Small intestine (tissue), 7 donors: ENCODE results near the gene ACKR3. TPM values are rescaled to one million over a fixed set of nuclear protein-coding genes. Genes with fewer than 3 reads are reported as not detected.
A peak's percentile ranks its signal among the peaks of the same experiment; 100 is the strongest.

ENCODE experiments used
- DNase-seq, 2 donors: peaks; one replicate each; pipeline versions ENCODE4 v3.0.0 to v3.0.0-alpha.2; 2013
- FAIRE-seq: peaks from 2 replicates; lab custom pipeline; 2012; peaks lifted over from hg19 to GRCh38; lab: Jason Lieb, UNC
- H3K27ac ChIP-seq, 3 donors: one replicate each; pipeline ENCODE4 v1.5.1; 2013; ENCODE audit warnings: low read length in 2 of 3, mild to moderate bottlenecking in 2 of 3, control low read depth in 1 of 3, inconsistent platforms in 1 of 3, low read depth in 1 of 3, moderate library complexity in 1 of 3
- H3K27me3 ChIP-seq, 3 donors: one replicate each; pipeline ENCODE4 v1.6.1; 2013; ENCODE audit warnings: low read length in 3 of 3, inconsistent platforms in 1 of 3; ENCODE audit not compliant: control insufficient read depth in 3 of 3, insufficient read depth in 3 of 3
- H3K36me3 ChIP-seq, 3 donors: one replicate each; pipeline ENCODE4 v1.6.1; 2013; ENCODE audit warnings: low read length in 3 of 3, inconsistent platforms in 1 of 3, low read depth in 1 of 3, mild to moderate bottlenecking in 1 of 3, moderate library complexity in 1 of 3; ENCODE audit not compliant: control insufficient read depth in 3 of 3, insufficient read depth in 2 of 3
- H3K4me1 ChIP-seq, 3 donors: one replicate each; pipeline ENCODE4 v1.6.1; 2013; ENCODE audit warnings: low read length in 2 of 3, inconsistent platforms in 1 of 3, low read depth in 1 of 3, mild to moderate bottlenecking in 1 of 3, moderate library complexity in 1 of 3; ENCODE audit not compliant: control insufficient read depth in 3 of 3, insufficient read depth in 2 of 3
- H3K4me3 ChIP-seq, 3 donors: one replicate each; pipeline ENCODE4 v1.5.1; 2013; ENCODE audit warnings: low read length in 3 of 3, control low read depth in 1 of 3, inconsistent platforms in 1 of 3, low read depth in 1 of 3, mild to moderate bottlenecking in 1 of 3, moderate library complexity in 1 of 3
- H3K9me3 ChIP-seq, 2 donors: one replicate each; pipeline ENCODE4 v1.6.1; 2013; ENCODE audit warnings: low read depth in 1 of 2, low read length in 1 of 2; ENCODE audit not compliant: control insufficient read depth in 2 of 2, insufficient read depth in 1 of 2
- WGBS, 3 donors: extraction: QIAGEN DNeasy Blood & Tissue Kit; methylation state at CpG; one replicate each; pipeline ENCODE4 v1.1.7; 2013; 5-methylcytosine and 5-hydroxymethylcytosine counted together
- polyA plus RNA-seq, 4 donors: library from polyadenylated mRNA; stranded (reverse) in 3 of 4; unstranded in 1 of 4; fragments of 200-250 nt in 3 of 4; fragments of 120-200 nt in 1 of 4; gene quantifications; one replicate each; pipeline versions ENCODE4 v1.2.1 to v1.2.3, GENCODE V29; 2013
- donor health status: healthy with polysubstance abuse.
- donor health status: control.
- donor health status: control.
- donor health status: Bipolar disorder and iron deficiency.
- donor health status: healthy.

ACKR3 gene
- polyA plus RNA-seq, 4 donors, result 3.8 to 101 (median 24.3) TPM

DNA sequence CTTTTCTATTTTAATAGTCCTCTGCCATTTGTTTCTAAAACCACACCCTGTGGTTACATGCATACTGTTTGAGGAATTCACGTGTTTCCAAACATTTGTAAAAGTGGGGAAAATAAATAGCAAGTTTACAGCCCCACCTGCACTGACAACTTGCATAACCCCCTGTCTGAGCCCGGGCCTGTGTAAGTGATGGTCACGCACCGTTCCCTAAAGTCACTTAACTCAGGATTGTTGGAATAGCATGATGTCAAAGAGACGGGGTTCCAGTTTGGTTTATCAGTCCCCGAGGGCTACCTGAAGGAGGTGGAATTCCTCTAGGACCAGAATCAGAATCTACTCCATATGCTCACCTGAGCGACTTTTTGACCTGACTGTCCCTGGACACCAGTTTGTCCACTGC lies 30.5 kb downstream of the ACKR3 start:
- no peaks in the 10 kb centered on the region for H3K36me3 ChIP-seq
- FAIRE-seq (no peak), DNase-seq (no peak)
- no peaks in the 10 kb centered on the region for H3K4me1 ChIP-seq
- WGBS, 3 donors, result 79 to 84% (median 84%) methylated on average over 7 of the region's 7 CpGs
- H3K9me3 ChIP-seq, result peaks cover 0 to 5% of the 10 kb centered on the region in 2 donors
- H3K27me3 ChIP-seq, result no peaks in the 10 kb centered on the region
- H3K27ac ChIP-seq, result no peak overlapping the region
- H3K4me3 ChIP-seq, result no peak overlapping the region

DNA sequence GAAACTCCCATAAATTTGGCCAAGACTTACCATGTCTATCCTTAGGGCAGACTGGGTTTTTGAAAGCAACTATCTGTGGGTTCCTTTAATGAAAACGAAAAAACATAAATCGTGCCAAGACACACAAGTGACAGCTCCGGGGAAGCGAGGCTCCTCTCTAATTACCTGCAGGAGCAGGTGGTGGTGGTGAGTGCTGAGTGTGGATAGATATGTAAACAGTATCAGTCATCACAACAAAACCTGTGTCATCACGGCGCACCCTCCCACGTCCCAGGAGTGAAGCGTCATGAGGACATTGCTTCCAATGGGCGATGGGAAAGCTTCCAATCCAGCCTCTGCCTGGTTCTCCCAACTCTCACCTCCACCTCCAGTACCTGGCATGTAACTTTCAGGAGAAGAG lies 31.3 kb downstream of the ACKR3 start:
- no peaks in the 10 kb centered on the region for H3K27me3 ChIP-seq
- FAIRE-seq (no peak), DNase-seq (no peak)
- no peak overlapping the region for H3K27ac ChIP-seq
- WGBS, 3 donors, result 75 to 83% (median 77%) methylated on average over 9 of the region's 9 CpGs
- H3K4me1 ChIP-seq, result no peaks in the 10 kb centered on the region
- peaks cover 0 to 5% of the 10 kb centered on the region in 2 donors for H3K9me3 ChIP-seq
- H3K36me3 ChIP-seq, result no peaks in the 10 kb centered on the region
- no peak overlapping the region for H3K4me3 ChIP-seq

- Histone ChIP-seq H3K4me1 (no peaks in the 10 kb centered on the region), H3K4me3 (no peak overlapping the region), H3K27me3 (no peaks in the 10 kb centered on the region), H3K9me3 (peaks cover 0 to 5% of the 10 kb centered on the region in 2 donors), H3K36me3 (no peaks in the 10 kb centered on the region), H3K27ac (no peak overlapping the region)
- DNase-seq (peak in 1 of 2 donors; percentile 14), FAIRE-seq (no peak)
- 53 to 74% (median 53%) methylated on average over 13 of the region's 13 CpGs for WGBS, 3 donors
These were observed 31.9 kb downstream of the ACKR3 start for GRCh38 chr2:236601316-236602202.

DNA sequence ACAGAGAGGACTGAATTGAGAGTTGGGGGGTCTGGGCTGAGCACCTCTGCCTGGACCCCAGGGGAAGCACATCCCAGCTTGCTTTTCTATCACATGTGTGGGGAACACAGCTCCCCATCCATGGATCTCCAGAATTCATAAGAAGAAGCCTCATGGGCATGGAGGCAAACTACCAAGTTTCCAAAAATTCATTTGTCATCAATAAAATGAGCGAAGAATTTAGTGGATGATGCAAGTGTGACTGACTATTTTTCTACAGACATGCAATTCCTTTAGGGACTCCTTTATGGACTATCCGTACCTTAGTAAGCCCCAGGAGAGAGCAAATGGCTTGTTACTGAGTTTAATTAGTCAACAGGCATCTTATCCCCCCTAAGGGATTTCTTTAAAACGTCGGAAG lies 33.1 kb downstream of the ACKR3 start:
- DNase-seq (no peak), FAIRE-seq (no peak)
- Histone ChIP-seq H3K36me3 (no peaks in the 10 kb centered on the region), H3K27me3 (no peaks in the 10 kb centered on the region), H3K4me3 (no peak overlapping the region), H3K27ac (no peak overlapping the region), H3K4me1 (peaks cover 0 to 2% (median 0%) of the 10 kb centered on the region in 3 donors), H3K9me3 (peaks cover 0 to 5% of the 10 kb centered on the region in 2 donors)
- WGBS, 3 donors, result 82 to 93% (median 89%) methylated on average over 4 of the region's 4 CpGs

DNA sequence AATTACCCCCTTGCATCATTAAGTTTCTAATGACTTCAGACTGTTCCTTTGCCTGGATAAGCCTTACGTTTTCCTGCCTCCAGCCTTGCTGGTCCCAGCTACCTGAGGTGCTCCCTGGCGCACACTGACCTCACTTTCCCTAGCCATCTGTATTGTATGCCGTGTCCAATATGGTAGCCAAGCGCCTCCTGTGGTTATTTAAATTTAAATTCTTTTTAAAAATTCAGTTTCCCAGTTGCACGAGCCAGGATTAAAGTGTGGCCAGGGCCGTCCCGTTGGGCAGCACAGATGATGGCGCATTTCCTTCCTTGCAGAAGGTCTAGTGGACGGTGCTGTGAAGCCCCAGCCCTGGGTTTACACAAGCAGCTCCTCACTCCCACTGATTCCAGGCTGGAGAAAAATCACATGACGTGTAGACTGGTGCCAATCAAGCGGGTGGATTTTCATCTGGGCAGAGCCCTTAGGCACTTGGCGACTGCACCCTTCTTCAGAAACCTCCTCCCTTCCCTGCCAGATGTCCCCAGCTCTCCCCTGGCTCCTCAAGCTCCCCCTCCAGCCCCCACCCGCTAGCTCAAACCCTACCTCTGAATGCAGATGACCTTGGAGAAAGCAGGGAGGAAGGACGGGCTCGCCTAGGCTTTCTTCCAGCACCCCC lies 33.9 kb downstream of the ACKR3 start:
- H3K4me3 ChIP-seq, result no peak overlapping the region
- peaks cover 0 to 5% of the 10 kb centered on the region in 2 donors for H3K9me3 ChIP-seq
- 82 to 88% (median 88%) methylated on average over 15 of the region's 15 CpGs for WGBS, 3 donors
- no peak overlapping the region for H3K27ac ChIP-seq
- no peaks in the 10 kb centered on the region for H3K27me3 ChIP-seq
- FAIRE-seq, result no peak
- peaks cover 0 to 4% (median 0%) of the 10 kb centered on the region in 3 donors for H3K4me1 ChIP-seq
- no peaks in the 10 kb centered on the region for H3K36me3 ChIP-seq
- no peak for DNase-seq

GRCh38 chr2:236604575-236605344 lies 35.1 kb downstream of the ACKR3 start:
- Histone ChIP-seq H3K9me3 (peaks cover 0 to 5% of the 10 kb centered on the region in 2 donors), H3K4me1 (peaks cover 0 to 4% (median 0%) of the 10 kb centered on the region in 3 donors), H3K27me3 (no peaks in the 10 kb centered on the region), H3K4me3 (no peak overlapping the region), H3K27ac (no peak overlapping the region), H3K36me3 (no peaks in the 10 kb centered on the region)
- no peak for FAIRE-seq
- WGBS, 3 donors, result 74 to 83% (median 74%) methylated on average over 20 of the region's 20 CpGs
- DNase-seq, result no peak

GRCh38 chr2:236605345-236605734 lies 35.7 kb downstream of the ACKR3 start:
- H3K36me3 ChIP-seq, result no peaks in the 10 kb centered on the region
- whole genome bisulfite sequencing, 3 donors, result 83 to 88% (median 83%) methylated on average over 13 of the region's 13 CpGs

GRCh38 chr2:236606023-236606422 lies 36.4 kb downstream of the ACKR3 start:
- peaks cover 0 to 5% of the 10 kb centered on the region in 2 donors for H3K9me3 ChIP-seq
- H3K27ac ChIP-seq, result no peak overlapping the region
- peaks cover 0 to 4% (median 0%) of the 10 kb centered on the region in 3 donors for H3K4me1 ChIP-seq
- no peak for FAIRE-seq
- no peaks in the 10 kb centered on the region for H3K27me3 ChIP-seq
- WGBS, 3 donors, result 84 to 91% (median 85%) methylated on average over 10 of the region's 10 CpGs
- H3K4me3 ChIP-seq, result no peak overlapping the region
- H3K36me3 ChIP-seq, result no peaks in the 10 kb centered on the region
- DNase-seq, result no peak

More at GRCh38 chr2:236605345-236605734, 35.7 kb downstream of the ACKR3 start:
- no peaks in the 10 kb centered on the region for H3K27me3 ChIP-seq
- no peak overlapping the region for H3K4me3 ChIP-seq
- H3K9me3 ChIP-seq, result peaks cover 0 to 5% of the 10 kb centered on the region in 2 donors
- FAIRE-seq (no peak), DNase-seq (no peak)
- no peak overlapping the region for H3K27ac ChIP-seq
- H3K4me1 ChIP-seq, result peaks cover 0 to 4% (median 0%) of the 10 kb centered on the region in 3 donors
